Thyroid gland (tissue), 4 donors: ENCODE measurements around the gene OR9Q1. TPM values are rescaled to one million over a fixed set of nuclear protein-coding genes. Genes with fewer than 3 reads are reported as not detected.
"Not testable (repeated sequence)": the region's sequence is repeated elsewhere in the genome, so short reads cannot be mapped to it uniquely, and the experiment has no call there.

Source experiments
- DNase-seq, 2 donors: peaks; one replicate each; pipeline ENCODE4 v3.0.0-alpha.2; 2019
- H3K27ac ChIP-seq, 3 donors: fragments of 200-600 bp; sonication (generic); 1 replicate in 2 of 3; 2 replicates in 1 of 3; pipeline ENCODE4 v1.5.1; 2016 to 2019; ENCODE audit warnings: mild to moderate bottlenecking in 1 of 3, moderate library complexity in 1 of 3
- H3K27me3 ChIP-seq: fragments of 200-600 bp; sonication (generic); one replicate; pipeline ENCODE4 v1.5.1; 2019
- H3K36me3 ChIP-seq, 2 donors: fragments of 200-600 bp; sonication (generic); one replicate each; pipeline ENCODE4 v1.5.1; 2016 to 2019
- H3K4me1 ChIP-seq, 2 donors: fragments of 200-600 bp; sonication (generic); one replicate each; pipeline ENCODE4 v1.5.1; 2017 to 2019
- H3K4me3 ChIP-seq, 3 donors: fragments of 200-600 bp; sonication (generic); replicated peaks in 1 of 3; 1 replicate in 2 of 3; 2 replicates in 1 of 3; pipeline ENCODE4 v1.5.1; 2016; ENCODE audit warnings: mild to moderate bottlenecking in 1 of 3
- H3K9me3 ChIP-seq: fragments of 200-600 bp; sonication (generic); one replicate; pipeline ENCODE4 v1.5.1; 2017
- POLR2A ChIP-seq, 2 donors: fragments of 450-650 bp; IDR thresholded peaks; one replicate each; pipeline ENCODE4 v1.6.1; 2017; ENCODE audit warnings: antibody characterized with exemption in 2 of 2, mild to moderate bottlenecking in 2 of 2, moderate library complexity in 1 of 2
- WGBS, 2 donors: methylation state at CpG; one replicate each; pipeline ENCODE4 v1.1.5; 2017; 5-methylcytosine and 5-hydroxymethylcytosine counted together
- intact Hi-C: fragments of 100-400 bp; cut with DNase I; formaldehyde crosslinking; loops from one replicate; pipeline ENCODE4 v1.15.1; 2023
- total RNA-seq, 4 donors: library from RNA; depleted of rRNA; stranded (reverse); fragments of >200 nt; gene quantifications; one replicate each; pipeline ENCODE4 v1.2.3, GENCODE V29; 2016
- TF ChIP-seq, protein P1 (sequence below), 6 experiments: fragments of 200-600 bp in 3 of 6; fragments of 450-650 bp in 3 of 6; sonication (generic) in 3 of 6; IDR thresholded peaks; one replicate each; pipeline ENCODE4 v1.5.1; 2016 to 2019; ENCODE audit warnings: antibody characterized with exemption in 6 of 6, mild to moderate bottlenecking in 2 of 6, inconsistent platforms in 1 of 6, moderate library complexity in 1 of 6

Gene OR9Q1
- total RNA-seq, 4 donors from 2014 or later, result not detected

DNA sequence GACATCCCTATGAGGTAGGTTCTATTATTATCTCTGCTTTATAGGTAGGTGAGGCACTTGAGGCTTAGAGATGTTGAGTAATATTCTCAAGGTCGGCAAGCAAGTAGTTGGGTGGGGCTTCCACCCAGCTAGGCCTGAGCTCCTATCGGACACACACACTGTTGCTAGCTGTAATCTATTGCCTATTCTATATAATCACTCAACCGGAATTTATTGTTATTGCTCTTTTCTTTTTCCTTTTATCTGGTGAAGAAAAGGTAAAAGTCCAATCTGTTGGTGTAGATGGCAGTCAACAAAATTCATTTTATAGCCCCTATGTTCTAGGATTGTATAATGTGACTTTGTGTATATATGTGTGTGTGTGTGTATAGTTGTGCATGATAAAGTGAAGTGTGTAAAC lies 168.5 kb downstream of the OR9Q1 start:
- Histone ChIP-seq H3K36me3 (no peaks in the 10 kb centered on the region), H3K27ac (no peak overlapping the region), H3K4me3 (no peak overlapping the region), H3K4me1 (no peaks in the 10 kb centered on the region), H3K9me3 (no peaks in the 10 kb centered on the region), H3K27me3 (no peaks in the 10 kb centered on the region)
- TF ChIP-seq POLR2A (IDR thresholded peaks at IDR 0.05), result no peak
- TF ChIP-seq, protein P1, sequence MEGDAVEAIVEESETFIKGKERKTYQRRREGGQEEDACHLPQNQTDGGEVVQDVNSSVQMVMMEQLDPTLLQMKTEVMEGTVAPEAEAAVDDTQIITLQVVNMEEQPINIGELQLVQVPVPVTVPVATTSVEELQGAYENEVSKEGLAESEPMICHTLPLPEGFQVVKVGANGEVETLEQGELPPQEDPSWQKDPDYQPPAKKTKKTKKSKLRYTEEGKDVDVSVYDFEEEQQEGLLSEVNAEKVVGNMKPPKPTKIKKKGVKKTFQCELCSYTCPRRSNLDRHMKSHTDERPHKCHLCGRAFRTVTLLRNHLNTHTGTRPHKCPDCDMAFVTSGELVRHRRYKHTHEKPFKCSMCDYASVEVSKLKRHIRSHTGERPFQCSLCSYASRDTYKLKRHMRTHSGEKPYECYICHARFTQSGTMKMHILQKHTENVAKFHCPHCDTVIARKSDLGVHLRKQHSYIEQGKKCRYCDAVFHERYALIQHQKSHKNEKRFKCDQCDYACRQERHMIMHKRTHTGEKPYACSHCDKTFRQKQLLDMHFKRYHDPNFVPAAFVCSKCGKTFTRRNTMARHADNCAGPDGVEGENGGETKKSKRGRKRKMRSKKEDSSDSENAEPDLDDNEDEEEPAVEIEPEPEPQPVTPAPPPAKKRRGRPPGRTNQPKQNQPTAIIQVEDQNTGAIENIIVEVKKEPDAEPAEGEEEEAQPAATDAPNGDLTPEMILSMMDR (IDR thresholded peaks at IDR 0.05), result no peak
- intact Hi-C loops, result no loop called here
- WGBS, 2 donors, result 74 to 78% methylated on average over 3 of the region's 3 CpGs
- DNase-seq, result no peak

DNA sequence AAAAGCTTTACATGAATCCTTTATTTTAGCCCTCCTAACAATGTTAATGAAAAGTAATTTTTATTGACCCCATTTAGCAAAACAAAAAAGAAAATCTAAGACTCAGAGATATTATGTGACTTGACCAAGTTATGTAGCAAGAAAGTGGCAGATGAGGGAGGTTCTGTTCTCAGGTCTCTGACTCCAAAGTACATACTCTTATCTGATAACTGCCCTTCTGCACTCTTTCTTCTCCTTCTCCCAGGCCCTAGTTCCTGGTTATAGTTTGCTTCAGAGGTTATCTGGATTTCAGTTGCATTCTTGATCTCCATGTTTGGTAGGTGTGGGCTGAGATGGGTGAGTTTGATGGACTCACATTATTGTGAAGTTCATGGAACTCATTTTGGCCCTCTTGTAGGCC lies 169.7 kb downstream of the OR9Q1 start:
- no peak for TF ChIP-seq POLR2A (IDR thresholded peaks at IDR 0.05)
- Histone ChIP-seq H3K36me3 (no peaks in the 10 kb centered on the region), H3K27ac (no peak overlapping the region), H3K4me1 (no peaks in the 10 kb centered on the region), H3K27me3 (no peaks in the 10 kb centered on the region), H3K4me3 (no peak overlapping the region), H3K9me3 (no peaks in the 10 kb centered on the region)
- intact Hi-C loops, result no loop called here
- no peak for DNase-seq

DNA sequence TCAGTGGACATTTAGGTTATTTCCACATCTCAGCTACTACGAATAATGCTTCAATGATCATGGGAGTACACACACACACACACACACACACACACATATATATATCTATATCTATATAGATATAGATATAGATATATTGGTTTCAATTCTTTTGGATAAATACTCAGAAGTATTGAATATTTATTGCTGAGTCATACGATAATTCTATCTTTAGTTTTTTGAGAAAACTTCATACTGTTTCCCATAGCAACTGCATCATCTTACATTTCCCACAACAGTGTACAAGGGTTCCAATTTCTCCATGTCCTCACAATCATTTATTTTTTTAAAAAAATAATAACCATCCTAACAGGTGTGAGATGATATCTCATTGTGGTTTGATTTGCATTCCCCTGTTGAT lies 172.3 kb downstream of the OR9Q1 start:
- Histone ChIP-seq H3K27me3 (no peaks in the 10 kb centered on the region), H3K9me3 (no peaks in the 10 kb centered on the region), H3K36me3 (no peaks in the 10 kb centered on the region), H3K4me3 (no peak overlapping the region), H3K4me1 (no peaks in the 10 kb centered on the region), H3K27ac (no peak overlapping the region)
- intact Hi-C loops, result no loop called here
- WGBS, 2 donors, result 88 to 92% methylated on average over 2 of the region's 2 CpGs
- TF ChIP-seq, protein P1 (IDR thresholded peaks at IDR 0.05), result no peak
- TF ChIP-seq POLR2A (IDR thresholded peaks at IDR 0.05), result no peak
- DNase-seq, result no peak

GRCh38 chr11:58199271-58199670 lies 175.6 kb downstream of the OR9Q1 start:
- 58 to 64% methylated on average over 1 of the region's 1 CpG for WGBS, 2 donors
- DNase-seq, result no peak

DNA sequence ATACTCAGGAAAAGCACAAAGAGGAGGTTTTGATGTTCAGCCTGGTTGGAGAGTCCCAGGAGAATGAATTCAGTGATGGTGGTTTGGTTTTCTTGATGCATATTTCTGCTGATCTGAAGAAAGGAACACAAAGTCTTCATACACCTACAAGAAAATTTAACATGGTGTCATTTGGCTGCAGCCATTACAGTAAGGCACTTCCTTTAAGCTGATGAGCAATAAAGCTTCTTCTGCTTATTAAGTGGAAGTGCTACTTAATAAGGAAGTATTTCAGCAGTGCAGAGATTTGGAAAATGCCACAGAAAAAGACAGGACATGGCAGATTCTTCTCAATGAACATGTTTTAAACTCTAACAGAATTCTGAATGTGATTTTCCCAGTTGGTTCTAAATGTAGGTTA lies 180.4 kb downstream of the OR9Q1 start, which contains the start of gene OR1S2:
TSS of gene OR1S2 (minus strand) at position 101 of the 400 bp plus-strand sequence. CDS start at position 101, 0 bp downstream.
- H3K27me3 ChIP-seq, result no peaks in the 10 kb centered on the region
- no peaks in the 10 kb centered on the region for H3K36me3 ChIP-seq
- TF ChIP-seq, protein P1 (IDR thresholded peaks at IDR 0.05), result no peak
- no peak for TF ChIP-seq POLR2A (IDR thresholded peaks at IDR 0.05)
- H3K4me1 ChIP-seq, result no peaks in the 10 kb centered on the region
- H3K9me3 ChIP-seq, result no peaks in the 10 kb centered on the region
- H3K27ac ChIP-seq, result no peak within 1 kb of the TSS
- intact Hi-C loops, result no loop called here
- H3K4me3 ChIP-seq, result no peak within 1 kb of the TSS
- no peak for DNase-seq

More at GRCh38 chr11:58199271-58199670, 175.6 kb downstream of the OR9Q1 start:
- H3K4me3 ChIP-seq, result no peak overlapping the region
- H3K9me3 ChIP-seq, result no peaks in the 10 kb centered on the region
- no peak overlapping the region for H3K27ac ChIP-seq
- H3K36me3 ChIP-seq, result no peaks in the 10 kb centered on the region
- intact Hi-C loops, result no loop called here
- H3K4me1 ChIP-seq, result no peaks in the 10 kb centered on the region
- H3K27me3 ChIP-seq, result no peaks in the 10 kb centered on the region
- TF ChIP-seq, protein P1 (IDR thresholded peaks at IDR 0.05), result no peak
- no peak for TF ChIP-seq POLR2A (IDR thresholded peaks at IDR 0.05)

DNA sequence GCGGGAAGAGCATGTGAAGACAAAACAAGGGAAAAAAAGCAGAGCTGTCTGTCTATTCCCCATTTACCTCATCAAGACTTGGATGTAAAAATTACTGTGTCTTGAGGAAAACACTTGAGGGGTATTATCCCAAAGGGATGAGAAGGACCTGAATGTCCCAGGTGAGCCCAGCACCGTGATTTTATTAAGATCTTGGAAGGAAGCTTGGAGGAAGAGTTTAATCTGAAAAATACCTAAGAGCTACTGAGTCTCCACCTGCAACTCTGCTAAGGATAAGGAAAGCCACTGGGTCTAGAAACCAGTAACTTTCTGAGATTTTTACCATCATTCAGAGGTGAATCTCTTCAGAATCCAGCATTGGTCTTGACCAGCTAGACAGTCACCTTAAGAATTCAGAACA lies 188.7 kb downstream of the OR9Q1 start, which contains the start of gene OR1S1:
TSS of gene OR1S1 (plus strand) at position 301 of the 400 bp plus-strand sequence.
- H3K4me1 ChIP-seq, H3K27me3 ChIP-seq, H3K9me3 ChIP-seq, intact Hi-C loops, H3K27ac ChIP-seq, DNase-seq, H3K4me3 ChIP-seq, H3K36me3 ChIP-seq: not testable (repeated sequence)
- WGBS, 2 donors, result 87 to 90% methylated on average over 2 of the region's 2 CpGs
